ENCODE data around the gene MAPK7. TPM values are rescaled to one million over a fixed set of nuclear protein-coding genes. Genes with fewer than 3 reads are reported as not detected.

The MAPK7 gene
- total and polyA plus RNA-seq, 2 of the 4 experiments (the other 2 are of a cell fraction), result 9.7 to 25.4 TPM

DNA sequence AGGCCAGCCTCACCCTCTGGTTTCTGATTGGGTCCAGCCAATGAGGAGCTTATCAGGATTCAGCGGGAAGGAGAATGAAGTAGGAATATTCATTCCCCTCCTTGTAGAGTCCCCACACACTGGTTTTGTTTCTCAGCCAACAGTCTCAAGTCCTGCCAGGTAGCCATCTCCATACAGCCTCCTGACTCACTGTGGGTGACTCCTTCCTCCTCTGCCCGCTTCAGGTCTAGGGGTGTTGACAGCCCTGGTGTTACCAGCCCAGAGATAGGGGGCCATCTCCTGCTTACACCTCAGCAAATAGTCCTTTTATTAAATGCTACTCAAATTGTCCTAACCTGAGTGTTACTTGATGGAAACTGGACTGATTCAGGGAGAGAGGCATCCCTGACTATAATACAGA is 12.7 kb downstream of the MAPK7 start:
- BruUV-seq (replicated peaks), result no TSS peak
- CTCF ChIA-PET, result no interaction called here
- H2AK5ac ChIP-seq (ENCODE audit: low read depth, low read length), result no peak overlapping the region; the same call in 1 of the 2 replicates
- peaks cover 25% of the 10 kb centered on the region for H3K4me1 ChIP-seq (ENCODE audit: control insufficient read depth, insufficient read depth, low read length)
- TF ChIP-seq RFX5 (IDR thresholded peaks at IDR 0.05; ENCODE audit: low read depth, low read length) (no peak), POLR2A (IDR thresholded peaks at IDR 0.05; ENCODE audit: low read depth, low read length) (no peak), RCOR1 (IDR thresholded peaks at IDR 0.05; ENCODE audit: insufficient replicate concordance, low read length) (no peak), CEBPB (IDR thresholded peaks at IDR 0.05; ENCODE audit: low read depth, low read length) (no peak), MXI1 (IDR thresholded peaks at IDR 0.05; ENCODE audit: borderline replicate concordance, low read depth, low read length) (no peak), CHD1 (IDR thresholded peaks at IDR 0.05; ENCODE audit: low read depth, low read length) (no peak), MAZ (IDR thresholded peaks at IDR 0.05; ENCODE audit: borderline replicate concordance, low read depth, low read length) (no peak), RAD21 (IDR thresholded peaks at IDR 0.05; ENCODE audit: low read length) (no peak), FOS (IDR thresholded peaks at IDR 0.05; ENCODE audit: low read depth, low read length) (no peak), NFE2L2 (IDR thresholded peaks at IDR 0.05; ENCODE audit: low read depth, low read length) (no peak), SMC3 (IDR thresholded peaks at IDR 0.05; ENCODE audit: low read depth, low read length) (no peak), BHLHE40 (IDR thresholded peaks at IDR 0.05; ENCODE audit: low read depth, low read length) (no peak), MAFK (IDR thresholded peaks at IDR 0.05; ENCODE audit: low read depth, low read length) (no peak)
- TF ChIP-seq, protein P1, sequence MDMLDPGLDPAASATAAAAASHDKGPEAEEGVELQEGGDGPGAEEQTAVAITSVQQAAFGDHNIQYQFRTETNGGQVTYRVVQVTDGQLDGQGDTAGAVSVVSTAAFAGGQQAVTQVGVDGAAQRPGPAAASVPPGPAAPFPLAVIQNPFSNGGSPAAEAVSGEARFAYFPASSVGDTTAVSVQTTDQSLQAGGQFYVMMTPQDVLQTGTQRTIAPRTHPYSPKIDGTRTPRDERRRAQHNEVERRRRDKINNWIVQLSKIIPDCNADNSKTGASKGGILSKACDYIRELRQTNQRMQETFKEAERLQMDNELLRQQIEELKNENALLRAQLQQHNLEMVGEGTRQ (IDR thresholded peaks at IDR 0.05; ENCODE audit: low read depth, low read length), result no peak
- TF ChIP-seq, protein P2, sequence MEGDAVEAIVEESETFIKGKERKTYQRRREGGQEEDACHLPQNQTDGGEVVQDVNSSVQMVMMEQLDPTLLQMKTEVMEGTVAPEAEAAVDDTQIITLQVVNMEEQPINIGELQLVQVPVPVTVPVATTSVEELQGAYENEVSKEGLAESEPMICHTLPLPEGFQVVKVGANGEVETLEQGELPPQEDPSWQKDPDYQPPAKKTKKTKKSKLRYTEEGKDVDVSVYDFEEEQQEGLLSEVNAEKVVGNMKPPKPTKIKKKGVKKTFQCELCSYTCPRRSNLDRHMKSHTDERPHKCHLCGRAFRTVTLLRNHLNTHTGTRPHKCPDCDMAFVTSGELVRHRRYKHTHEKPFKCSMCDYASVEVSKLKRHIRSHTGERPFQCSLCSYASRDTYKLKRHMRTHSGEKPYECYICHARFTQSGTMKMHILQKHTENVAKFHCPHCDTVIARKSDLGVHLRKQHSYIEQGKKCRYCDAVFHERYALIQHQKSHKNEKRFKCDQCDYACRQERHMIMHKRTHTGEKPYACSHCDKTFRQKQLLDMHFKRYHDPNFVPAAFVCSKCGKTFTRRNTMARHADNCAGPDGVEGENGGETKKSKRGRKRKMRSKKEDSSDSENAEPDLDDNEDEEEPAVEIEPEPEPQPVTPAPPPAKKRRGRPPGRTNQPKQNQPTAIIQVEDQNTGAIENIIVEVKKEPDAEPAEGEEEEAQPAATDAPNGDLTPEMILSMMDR (conservative IDR thresholded peaks at IDR 0.05; ENCODE audit: low read depth, low read length), result no peak
- TF ChIP-seq, protein P3, sequence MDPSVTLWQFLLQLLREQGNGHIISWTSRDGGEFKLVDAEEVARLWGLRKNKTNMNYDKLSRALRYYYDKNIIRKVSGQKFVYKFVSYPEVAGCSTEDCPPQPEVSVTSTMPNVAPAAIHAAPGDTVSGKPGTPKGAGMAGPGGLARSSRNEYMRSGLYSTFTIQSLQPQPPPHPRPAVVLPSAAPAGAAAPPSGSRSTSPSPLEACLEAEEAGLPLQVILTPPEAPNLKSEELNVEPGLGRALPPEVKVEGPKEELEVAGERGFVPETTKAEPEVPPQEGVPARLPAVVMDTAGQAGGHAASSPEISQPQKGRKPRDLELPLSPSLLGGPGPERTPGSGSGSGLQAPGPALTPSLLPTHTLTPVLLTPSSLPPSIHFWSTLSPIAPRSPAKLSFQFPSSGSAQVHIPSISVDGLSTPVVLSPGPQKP (IDR thresholded peaks at IDR 0.05; ENCODE audit: borderline replicate concordance, low read depth, low read length), result no peak
- H3K36me3 ChIP-seq (ENCODE audit: control insufficient read depth, insufficient read depth, low read length), result peaks cover 4% of the 10 kb centered on the region; the same call in 1 of the 2 replicates
- no peak overlapping the region for H2BK20ac ChIP-seq (ENCODE audit: low read depth, low read length)
- H3K14ac ChIP-seq (replicated peaks; ENCODE audit: low read depth, low read length), result no peak overlapping the region
- H3K18ac ChIP-seq (ENCODE audit: low read depth, low read length), result no peak overlapping the region; the same call in 1 of the 2 replicates
- H3K79me1 ChIP-seq (ENCODE audit: low read depth in 1 of 2, low read length in 2 of 2), result peaks cover 0 to 5% of the 10 kb centered on the region in 2 experiments; a peak in 2 of 4 replicates
- H3K23ac ChIP-seq (ENCODE audit: low read depth, low read length), result no peak overlapping the region
- H2AK9ac ChIP-seq (replicated peaks; ENCODE audit: low read depth, low read length, poor library complexity), result no peak overlapping the region
- H3K56ac ChIP-seq (ENCODE audit: extremely low read depth, insufficient read depth, low read length), result no peak overlapping the region
- H2AFZ ChIP-seq (replicated peaks; ENCODE audit: low read length, poor library complexity), result no peak overlapping the region
- dilution Hi-C loops (cut with HindIII; ENCODE audit: low sequenced_read_pairs, unreplicated experiment) (no loop called here), intact Hi-C loops (cut with micrococcal nuclease) (no loop called here), in situ Hi-C loops (cut with MboI; ENCODE audit: low sequenced_read_pairs) (no loop called here)
- no peak overlapping the region for H2BK15ac ChIP-seq (ENCODE audit: low read depth, low read length)
- H3K4me2 ChIP-seq (ENCODE audit: low read depth, low read length), result no peak overlapping the region
- H2BK120ac ChIP-seq (ENCODE audit: low read depth, low read length), result no peak overlapping the region
- no CpG with 5 or more reads among the region's 2 CpGs for WGBS, 2 experiments (ENCODE audit: extremely low coverage in 2 of 2, insufficient read length in 1 of 2)
- no peaks in the 10 kb centered on the region for H3K9me3 ChIP-seq (ENCODE audit: control insufficient read depth, insufficient read depth, low read length)
- H3K9me1 ChIP-seq (ENCODE audit: insufficient read depth, low read length), result peaks cover 21% of the 10 kb centered on the region
- H4K20me1 ChIP-seq (ENCODE audit: insufficient read depth, low read length), result peaks cover 4% of the 10 kb centered on the region
- no peak overlapping the region for H3K9ac ChIP-seq (ENCODE audit: low read depth, low read length)
- no peak overlapping the region for H2BK5ac ChIP-seq (ENCODE audit: low read depth, low read length, poor library complexity, severe bottlenecking)
- no peak overlapping the region for H3K4me3 ChIP-seq (ENCODE audit: insufficient read depth, low read depth, low read length)
- no peaks in the 10 kb centered on the region for H3K27me3 ChIP-seq (ENCODE audit: control insufficient read depth, insufficient read depth, low read length)
- H4K91ac ChIP-seq (ENCODE audit: insufficient read depth, low read depth, low read length), result no peak overlapping the region
- POLR2A ChIA-PET (ENCODE audit: unreplicated experiment), result no interaction called here
- H4K5ac ChIP-seq (ENCODE audit: low read depth, low read length), result no peak overlapping the region; the same call in 1 of the 2 replicates
- H3K27ac ChIP-seq (ENCODE audit: insufficient read depth, low read length), result no peak overlapping the region
- ATAC-seq (ENCODE audit: low read depth), result no peak
- no peak overlapping the region for H4K8ac ChIP-seq (ENCODE audit: low read depth in 2 of 2, low read length in 2 of 2)
- H3K4ac ChIP-seq (ENCODE audit: low read depth, low read length), result no peak overlapping the region
- DNase-seq, result no peak

Data from IMR-90 (cell line).